ENCODE results near the gene CCL21. TPM values are rescaled to one million over a fixed set of nuclear protein-coding genes. Genes with fewer than 3 reads are reported as not detected.

CCL21 gene
- total RNA-seq, 1 experiment from 2014 or later: not detected

DNA sequence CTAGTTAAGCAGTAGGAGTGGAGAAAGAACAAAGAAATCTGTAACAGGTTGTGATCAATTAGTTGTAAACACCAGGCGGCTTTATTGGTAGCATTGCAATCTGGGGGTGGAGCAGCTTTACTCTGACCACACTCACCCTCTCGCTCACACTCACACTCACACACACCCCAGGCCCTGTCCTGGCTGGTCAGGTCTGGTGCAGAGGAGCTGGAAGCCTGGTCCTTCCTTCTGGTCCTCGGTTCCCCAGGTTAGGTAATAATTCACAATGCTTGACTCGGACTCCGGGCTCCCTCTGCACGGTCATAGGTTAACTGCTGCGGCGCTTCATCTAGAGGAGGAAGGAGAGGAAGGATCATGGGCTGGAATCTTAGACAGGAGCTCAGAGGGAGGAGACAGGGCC lies 20.4 kb downstream of the CCL21 start:
- DNase-seq (ENCODE audit: low spot score) (no peak), ATAC-seq (no peak)
- TF ChIP-seq PRRX2 (CRISPR knock-in tag; IDR thresholded peaks at IDR 0.05) (no peak), ZNF671 (CRISPR knock-in tag; IDR thresholded peaks at IDR 0.05) (no peak), TP53 (CRISPR knock-in tag; IDR thresholded peaks at IDR 0.05) (no peak), ZNF423 (CRISPR knock-in tag; IDR thresholded peaks at IDR 0.05) (no peak), ETV6 (CRISPR knock-in tag; IDR thresholded peaks at IDR 0.05) (no peak), TEAD4 (CRISPR knock-in tag; IDR thresholded peaks at IDR 0.05) (no peak), RORB (CRISPR knock-in tag; IDR thresholded peaks at IDR 0.05) (no peak), NR3C1 (CRISPR knock-in tag; conservative IDR thresholded peaks at IDR 0.05; ENCODE audit: low read depth) (no peak), NFYB (CRISPR knock-in tag; conservative IDR thresholded peaks at IDR 0.05; ENCODE audit: low read depth) (no peak)
- TF ChIP-seq, protein P1, sequence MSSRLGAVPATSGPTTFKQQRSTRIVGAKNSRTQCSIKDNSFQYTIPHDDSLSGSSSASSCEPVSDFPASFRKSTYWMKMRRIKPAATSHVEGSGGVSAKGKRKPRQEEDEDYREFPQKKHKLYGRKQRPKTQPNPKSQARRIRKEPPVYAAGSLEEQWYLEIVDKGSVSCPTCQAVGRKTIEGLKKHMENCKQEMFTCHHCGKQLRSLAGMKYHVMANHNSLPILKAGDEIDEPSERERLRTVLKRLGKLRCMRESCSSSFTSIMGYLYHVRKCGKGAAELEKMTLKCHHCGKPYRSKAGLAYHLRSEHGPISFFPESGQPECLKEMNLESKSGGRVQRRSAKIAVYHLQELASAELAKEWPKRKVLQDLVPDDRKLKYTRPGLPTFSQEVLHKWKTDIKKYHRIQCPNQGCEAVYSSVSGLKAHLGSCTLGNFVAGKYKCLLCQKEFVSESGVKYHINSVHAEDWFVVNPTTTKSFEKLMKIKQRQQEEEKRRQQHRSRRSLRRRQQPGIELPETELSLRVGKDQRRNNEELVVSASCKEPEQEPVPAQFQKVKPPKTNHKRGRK (CRISPR knock-in tag; IDR thresholded peaks at IDR 0.05; ENCODE audit: borderline replicate concordance): no peak
- TF ChIP-seq, protein P2, sequence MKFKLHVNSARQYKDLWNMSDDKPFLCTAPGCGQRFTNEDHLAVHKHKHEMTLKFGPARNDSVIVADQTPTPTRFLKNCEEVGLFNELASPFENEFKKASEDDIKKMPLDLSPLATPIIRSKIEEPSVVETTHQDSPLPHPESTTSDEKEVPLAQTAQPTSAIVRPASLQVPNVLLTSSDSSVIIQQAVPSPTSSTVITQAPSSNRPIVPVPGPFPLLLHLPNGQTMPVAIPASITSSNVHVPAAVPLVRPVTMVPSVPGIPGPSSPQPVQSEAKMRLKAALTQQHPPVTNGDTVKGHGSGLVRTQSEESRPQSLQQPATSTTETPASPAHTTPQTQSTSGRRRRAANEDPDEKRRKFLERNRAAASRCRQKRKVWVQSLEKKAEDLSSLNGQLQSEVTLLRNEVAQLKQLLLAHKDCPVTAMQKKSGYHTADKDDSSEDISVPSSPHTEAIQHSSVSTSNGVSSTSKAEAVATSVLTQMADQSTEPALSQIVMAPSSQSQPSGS (CRISPR knock-in tag; IDR thresholded peaks at IDR 0.05; ENCODE audit: borderline replicate concordance, low read depth): no peak
- TF ChIP-seq, protein P3, sequence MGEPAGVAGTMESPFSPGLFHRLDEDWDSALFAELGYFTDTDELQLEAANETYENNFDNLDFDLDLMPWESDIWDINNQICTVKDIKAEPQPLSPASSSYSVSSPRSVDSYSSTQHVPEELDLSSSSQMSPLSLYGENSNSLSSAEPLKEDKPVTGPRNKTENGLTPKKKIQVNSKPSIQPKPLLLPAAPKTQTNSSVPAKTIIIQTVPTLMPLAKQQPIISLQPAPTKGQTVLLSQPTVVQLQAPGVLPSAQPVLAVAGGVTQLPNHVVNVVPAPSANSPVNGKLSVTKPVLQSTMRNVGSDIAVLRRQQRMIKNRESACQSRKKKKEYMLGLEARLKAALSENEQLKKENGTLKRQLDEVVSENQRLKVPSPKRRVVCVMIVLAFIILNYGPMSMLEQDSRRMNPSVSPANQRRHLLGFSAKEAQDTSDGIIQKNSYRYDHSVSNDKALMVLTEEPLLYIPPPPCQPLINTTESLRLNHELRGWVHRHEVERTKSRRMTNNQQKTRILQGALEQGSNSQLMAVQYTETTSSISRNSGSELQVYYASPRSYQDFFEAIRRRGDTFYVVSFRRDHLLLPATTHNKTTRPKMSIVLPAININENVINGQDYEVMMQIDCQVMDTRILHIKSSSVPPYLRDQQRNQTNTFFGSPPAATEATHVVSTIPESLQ (CRISPR knock-in tag; IDR thresholded peaks at IDR 0.05): no peak
- Mint-ChIP-seq H3K36me3 (no peaks in the 10 kb centered on the region), H3K9me3 (no peaks in the 10 kb centered on the region), H3K4me1 (peaks cover 16% of the 10 kb centered on the region), H3K27me3 (ENCODE audit: low read depth) (peaks cover 3% of the 10 kb centered on the region; the same call in 1 of the 2 replicates), H3K27ac (no peak overlapping the region), H3K4me3 (no peak overlapping the region)
- POLR2A ChIA-PET: interaction anchor here (0.6 kb wide), 1 partner anchor 1068 kb away, joined by 4 read pairs; no protein-coding TSS in a partner anchor
- CTCF ChIA-PET: interaction anchor here (1.0 to 9.0 kb wide), 4 partner anchors 12 to 15 kb away, joined by 3 to 60 read pairs (median 6); no protein-coding TSS in a partner anchor

DNA sequence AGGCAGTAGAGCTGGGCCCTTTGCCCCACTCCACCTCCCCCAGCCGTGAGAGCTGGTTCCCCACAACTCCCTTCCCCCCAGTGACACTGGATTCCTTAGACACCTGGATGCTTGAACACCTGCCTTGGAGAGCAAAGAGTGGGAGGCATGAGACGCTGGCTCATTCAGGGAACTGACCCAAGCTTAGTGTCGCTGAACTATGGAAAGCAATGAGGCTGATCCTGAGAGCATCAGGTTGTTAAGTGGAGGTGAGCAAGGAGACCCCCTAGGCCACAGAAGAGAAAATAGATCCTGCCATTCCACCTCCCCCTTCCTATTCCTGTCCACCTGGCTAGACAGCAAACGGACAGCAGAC lies 20.8 kb downstream of the CCL21 start:
- ATAC-seq (no peak), DNase-seq (ENCODE audit: low spot score) (no peak)
- CTCF ChIA-PET: interaction anchor here (1.0 to 9.0 kb wide), 3 partner anchors 12 to 14 kb away, joined by 3 to 60 read pairs (median 10); no protein-coding TSS in a partner anchor
- peaks cover 16% of the 10 kb centered on the region for H3K4me1 Mint-ChIP-seq
- H3K4me3 Mint-ChIP-seq: no peak overlapping the region
- H3K36me3 Mint-ChIP-seq: no peaks in the 10 kb centered on the region
- peaks cover 3% of the 10 kb centered on the region; the same call in 1 of the 2 replicates for H3K27me3 Mint-ChIP-seq (ENCODE audit: low read depth)
- no peak overlapping the region for H3K27ac Mint-ChIP-seq
- no peaks in the 10 kb centered on the region for H3K9me3 Mint-ChIP-seq
- POLR2A ChIA-PET: no interaction called here
- TF ChIP-seq GABPB1 (CRISPR knock-in tag; IDR thresholded peaks at IDR 0.05) (no peak), FOXP1 (CRISPR knock-in tag; IDR thresholded peaks at IDR 0.05; ENCODE audit: borderline replicate concordance) (no peak), NFE2L1 (CRISPR knock-in tag; IDR thresholded peaks at IDR 0.05) (no peak), ZNF416 (CRISPR knock-in tag; IDR thresholded peaks at IDR 0.05) (no peak), TEAD4 (CRISPR knock-in tag; IDR thresholded peaks at IDR 0.05) (no peak), CREM (CRISPR knock-in tag; IDR thresholded peaks at IDR 0.05) (no peak), IRF2 (CRISPR knock-in tag; IDR thresholded peaks at IDR 0.05; ENCODE audit: borderline replicate concordance, low read depth) (no peak), ZNF396 (CRISPR knock-in tag; IDR thresholded peaks at IDR 0.05; ENCODE audit: borderline replicate concordance) (no peak), MXD4 (CRISPR knock-in tag; IDR thresholded peaks at IDR 0.05; ENCODE audit: borderline replicate concordance) (no peak)
- TF ChIP-seq, protein P4, sequence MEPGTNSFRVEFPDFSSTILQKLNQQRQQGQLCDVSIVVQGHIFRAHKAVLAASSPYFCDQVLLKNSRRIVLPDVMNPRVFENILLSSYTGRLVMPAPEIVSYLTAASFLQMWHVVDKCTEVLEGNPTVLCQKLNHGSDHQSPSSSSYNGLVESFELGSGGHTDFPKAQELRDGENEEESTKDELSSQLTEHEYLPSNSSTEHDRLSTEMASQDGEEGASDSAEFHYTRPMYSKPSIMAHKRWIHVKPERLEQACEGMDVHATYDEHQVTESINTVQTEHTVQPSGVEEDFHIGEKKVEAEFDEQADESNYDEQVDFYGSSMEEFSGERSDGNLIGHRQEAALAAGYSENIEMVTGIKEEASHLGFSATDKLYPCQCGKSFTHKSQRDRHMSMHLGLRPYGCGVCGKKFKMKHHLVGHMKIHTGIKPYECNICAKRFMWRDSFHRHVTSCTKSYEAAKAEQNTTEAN (CRISPR knock-in tag; IDR thresholded peaks at IDR 0.05): no peak
- TF ChIP-seq, protein P5, sequence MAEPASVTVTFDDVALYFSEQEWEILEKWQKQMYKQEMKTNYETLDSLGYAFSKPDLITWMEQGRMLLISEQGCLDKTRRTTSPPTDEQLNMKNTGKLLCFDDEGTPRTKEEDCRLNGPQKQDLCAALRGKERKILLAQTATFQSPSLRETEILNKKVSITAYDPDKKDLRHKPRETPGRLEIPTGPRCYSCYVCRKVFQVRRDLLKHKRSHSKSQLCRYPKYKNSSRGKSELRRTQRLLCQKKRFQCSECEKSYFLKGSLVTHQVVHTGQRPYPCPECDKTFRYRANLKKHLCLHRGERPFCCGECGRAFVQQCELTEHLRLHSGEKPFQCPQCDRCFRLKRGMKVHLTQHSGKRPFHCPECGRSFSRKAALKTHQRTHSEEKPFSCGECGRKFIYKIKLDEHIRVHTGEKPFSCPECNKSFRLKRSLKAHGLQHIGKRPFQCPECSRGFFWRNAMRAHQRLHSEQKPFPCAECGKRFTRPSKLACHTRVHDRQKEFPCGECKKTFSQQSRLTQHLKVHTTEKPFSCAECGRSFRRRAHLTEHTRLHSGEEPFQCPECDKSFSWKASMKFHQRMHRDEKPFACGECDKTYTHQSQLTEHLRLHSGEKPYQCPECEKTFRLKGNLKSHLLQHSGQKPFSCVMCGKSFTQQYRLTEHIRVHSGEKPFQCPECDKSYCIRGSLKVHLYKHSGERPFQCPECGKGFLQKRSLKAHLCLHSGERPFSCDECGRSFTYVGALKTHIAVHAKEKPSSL (CRISPR knock-in tag; conservative IDR thresholded peaks at IDR 0.05): no peak
- TF ChIP-seq, protein P6, sequence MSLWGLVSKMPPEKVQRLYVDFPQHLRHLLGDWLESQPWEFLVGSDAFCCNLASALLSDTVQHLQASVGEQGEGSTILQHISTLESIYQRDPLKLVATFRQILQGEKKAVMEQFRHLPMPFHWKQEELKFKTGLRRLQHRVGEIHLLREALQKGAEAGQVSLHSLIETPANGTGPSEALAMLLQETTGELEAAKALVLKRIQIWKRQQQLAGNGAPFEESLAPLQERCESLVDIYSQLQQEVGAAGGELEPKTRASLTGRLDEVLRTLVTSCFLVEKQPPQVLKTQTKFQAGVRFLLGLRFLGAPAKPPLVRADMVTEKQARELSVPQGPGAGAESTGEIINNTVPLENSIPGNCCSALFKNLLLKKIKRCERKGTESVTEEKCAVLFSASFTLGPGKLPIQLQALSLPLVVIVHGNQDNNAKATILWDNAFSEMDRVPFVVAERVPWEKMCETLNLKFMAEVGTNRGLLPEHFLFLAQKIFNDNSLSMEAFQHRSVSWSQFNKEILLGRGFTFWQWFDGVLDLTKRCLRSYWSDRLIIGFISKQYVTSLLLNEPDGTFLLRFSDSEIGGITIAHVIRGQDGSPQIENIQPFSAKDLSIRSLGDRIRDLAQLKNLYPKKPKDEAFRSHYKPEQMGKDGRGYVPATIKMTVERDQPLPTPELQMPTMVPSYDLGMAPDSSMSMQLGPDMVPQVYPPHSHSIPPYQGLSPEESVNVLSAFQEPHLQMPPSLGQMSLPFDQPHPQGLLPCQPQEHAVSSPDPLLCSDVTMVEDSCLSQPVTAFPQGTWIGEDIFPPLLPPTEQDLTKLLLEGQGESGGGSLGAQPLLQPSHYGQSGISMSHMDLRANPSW (CRISPR knock-in tag; conservative IDR thresholded peaks at IDR 0.05; ENCODE audit: low read depth): no peak
- TF ChIP-seq, protein P7, sequence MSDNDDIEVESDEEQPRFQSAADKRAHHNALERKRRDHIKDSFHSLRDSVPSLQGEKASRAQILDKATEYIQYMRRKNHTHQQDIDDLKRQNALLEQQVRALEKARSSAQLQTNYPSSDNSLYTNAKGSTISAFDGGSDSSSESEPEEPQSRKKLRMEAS (CRISPR knock-in tag; IDR thresholded peaks at IDR 0.05): no peak
- TF ChIP-seq, protein P8, sequence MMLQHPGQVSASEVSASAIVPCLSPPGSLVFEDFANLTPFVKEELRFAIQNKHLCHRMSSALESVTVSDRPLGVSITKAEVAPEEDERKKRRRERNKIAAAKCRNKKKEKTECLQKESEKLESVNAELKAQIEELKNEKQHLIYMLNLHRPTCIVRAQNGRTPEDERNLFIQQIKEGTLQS (CRISPR knock-in tag; conservative IDR thresholded peaks at IDR 0.05): no peak

All from WTC11 (cell line).